ENCODE measurements around the gene NDUFS7. TPM values are rescaled to one million over a fixed set of nuclear protein-coding genes. Genes with fewer than 3 reads are reported as not detected.

NDUFS7 gene
- total RNA-seq, 2 donors from 2014 or later = 147 to 202 TPM

GRCh38 chr19:1422360-1422759 is 38.7 kb downstream of the NDUFS7 start:
- 37% methylated on average over 16 of the region's 16 CpGs for WGBS
- Histone ChIP-seq H3K27me3 (replicated peaks; ENCODE audit: insufficient read depth) (no peaks in the 10 kb centered on the region), H3K4me3 (no peak overlapping the region), H3K27ac (peak overlapping the region in 1 of 2 donors; percentile 15), H3K4me1 (replicated peaks) (peaks cover 13% of the 10 kb centered on the region), H3K36me3 (peaks cover 0 to 7% of the 10 kb centered on the region in 2 donors), H3K9me3 (no peaks in the 10 kb centered on the region)
- no peak for DNase-seq (ENCODE audit: low spot score)
- intact Hi-C loops (cut with DNase I) = no loop called here
- peak; percentile 14 for TF ChIP-seq POLR2AphosphoS5 (IDR thresholded peaks at IDR 0.05)
- no peak for TF ChIP-seq POLR2A (IDR thresholded peaks at IDR 0.05)
- no peak for TF ChIP-seq CTCF (IDR thresholded peaks at IDR 0.05)

- Histone ChIP-seq H3K9me3 (no peaks in the 10 kb centered on the region), H3K36me3 (peaks cover 0 to 7% of the 10 kb centered on the region in 2 donors), H3K27me3 (replicated peaks; ENCODE audit: insufficient read depth) (no peaks in the 10 kb centered on the region), H3K27ac (peak overlapping the region in 1 of 2 donors; percentile 15), H3K4me1 (replicated peaks) (peaks cover 7% of the 10 kb centered on the region), H3K4me3 (no peak overlapping the region)
- WGBS = 87% methylated on average over 24 of the region's 24 CpGs
- TF ChIP-seq CTCF (IDR thresholded peaks at IDR 0.05) (no peak), POLR2A (IDR thresholded peaks at IDR 0.05) (no peak), POLR2AphosphoS5 (IDR thresholded peaks at IDR 0.05) (no peak)
- no peak for DNase-seq (ENCODE audit: low spot score)
- intact Hi-C loops (cut with DNase I) = no loop called here
Observed at GRCh38 chr19:1422943-1423342, 39.2 kb downstream of the NDUFS7 start.

- WGBS = 87% methylated on average over 40 of the region's 40 CpGs
- Histone ChIP-seq H3K4me3 (no peak overlapping the region), H3K9me3 (no peaks in the 10 kb centered on the region), H3K27ac (no peak overlapping the region), H3K4me1 (replicated peaks) (peaks cover under 1% of the 10 kb centered on the region), H3K27me3 (replicated peaks; ENCODE audit: insufficient read depth) (no peaks in the 10 kb centered on the region), H3K36me3 (peaks cover 0 to 7% of the 10 kb centered on the region in 2 donors)
- intact Hi-C loops (cut with DNase I) = no loop called here
- no peak for TF ChIP-seq CTCF (IDR thresholded peaks at IDR 0.05)
- DNase-seq (ENCODE audit: low spot score) = no peak
Observed at GRCh38 chr19:1423436-1424191, 39.9 kb downstream of the NDUFS7 start.

DNA sequence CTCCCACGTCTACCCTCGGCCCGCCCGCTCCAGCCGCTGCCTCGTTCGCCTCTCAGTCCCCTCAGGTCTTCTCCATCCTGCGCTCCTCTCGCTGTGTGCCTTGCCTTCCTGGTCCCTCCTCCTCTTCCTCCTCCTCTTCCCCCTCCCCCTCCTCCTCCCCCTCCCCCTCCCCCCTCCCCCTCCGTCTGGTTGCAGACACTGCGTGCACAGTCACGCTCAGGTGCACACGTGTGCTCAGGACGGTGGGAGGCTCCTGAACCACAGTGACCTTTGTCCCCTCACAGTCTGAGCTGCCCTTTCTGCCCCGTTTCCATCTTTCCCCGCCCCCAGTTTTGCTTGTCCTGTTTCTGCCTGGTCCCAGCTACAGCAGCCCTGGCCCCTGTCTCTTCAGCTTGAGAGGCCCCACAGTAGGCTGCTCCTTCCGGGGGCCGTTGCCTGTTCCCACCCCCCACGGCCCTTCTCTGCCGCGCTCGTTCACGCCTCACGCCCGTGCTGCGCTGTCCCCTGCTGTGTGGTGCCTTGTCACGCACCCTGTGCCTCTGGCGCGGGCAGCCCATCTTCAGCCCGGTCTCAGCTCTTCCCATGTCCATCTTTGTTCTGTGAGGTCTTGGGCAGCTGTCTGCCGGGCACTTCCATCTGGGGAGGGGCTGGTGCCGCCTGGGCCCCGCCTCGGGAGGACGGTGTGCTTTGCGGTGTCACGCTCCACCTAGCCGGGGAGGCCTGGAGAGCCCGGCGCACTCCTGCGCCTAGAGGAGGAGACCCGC is 40.7 kb downstream of the NDUFS7 start:
- WGBS = 60% methylated on average over 40 of the region's 42 CpGs
- DNase-seq (ENCODE audit: low spot score) = no peak
- peak overlapping the region; percentile 5 to 58 for H3K27ac ChIP-seq
- no peak overlapping the region for H3K4me3 ChIP-seq
- no peaks in the 10 kb centered on the region for H3K4me1 ChIP-seq (replicated peaks)
- H3K9me3 ChIP-seq = no peaks in the 10 kb centered on the region
- no peak for TF ChIP-seq POLR2A (IDR thresholded peaks at IDR 0.05)
- TF ChIP-seq POLR2AphosphoS5 (IDR thresholded peaks at IDR 0.05) = no peak
- TF ChIP-seq CTCF (IDR thresholded peaks at IDR 0.05) = no peak
- intact Hi-C loops (cut with DNase I) = no loop called here
- H3K36me3 ChIP-seq = peaks cover 0 to 7% of the 10 kb centered on the region in 2 donors
- no peaks in the 10 kb centered on the region for H3K27me3 ChIP-seq (replicated peaks; ENCODE audit: insufficient read depth)

Data from prostate gland (tissue), 2 donors.